OCI-LY7 (cell line): ENCODE results near the gene CXCL1.
"Not testable (repeated sequence)": the region's sequence is repeated elsewhere in the genome, so short reads cannot be mapped to it uniquely, and the experiment has no call there.

Experiments used
- CTCF ChIP-seq: fragments of 200-600 bp; sonication (generic); conservative IDR thresholded peaks from 2 replicates; pipeline ENCODE4 v1.5.1; 2014; ENCODE audit warnings: mild to moderate bottlenecking, antibody characterized with exemption, low read length, moderate library complexity, mixed read lengths
- EZH2phosphoT487 ChIP-seq: fragments of 200-600 bp; sonication (generic); IDR thresholded peaks from 2 replicates; pipeline ENCODE4 v1.6.1; 2018; ENCODE audit warnings: low read depth, borderline replicate concordance, mild to moderate bottlenecking, mixed run types, antibody characterized with exemption, low read length, moderate library complexity, mixed read lengths

- TF ChIP-seq CTCF, EZH2phosphoT487: not testable (repeated sequence)
Measured at GRCh38 chr4:73899338-73899737, 30.1 kb downstream of the CXCL1 start.
